ENCODE data around the gene IER5. TPM values are rescaled to one million over a fixed set of nuclear protein-coding genes. Genes with fewer than 3 reads are reported as not detected.

Gene IER5
- total and polyA plus RNA-seq, 9 of the 15 experiments (the other 6 are each of a cell fraction or from before 2014, with no cell fraction given) = 2.4 to 32.1 (median 12.0) TPM

DNA sequence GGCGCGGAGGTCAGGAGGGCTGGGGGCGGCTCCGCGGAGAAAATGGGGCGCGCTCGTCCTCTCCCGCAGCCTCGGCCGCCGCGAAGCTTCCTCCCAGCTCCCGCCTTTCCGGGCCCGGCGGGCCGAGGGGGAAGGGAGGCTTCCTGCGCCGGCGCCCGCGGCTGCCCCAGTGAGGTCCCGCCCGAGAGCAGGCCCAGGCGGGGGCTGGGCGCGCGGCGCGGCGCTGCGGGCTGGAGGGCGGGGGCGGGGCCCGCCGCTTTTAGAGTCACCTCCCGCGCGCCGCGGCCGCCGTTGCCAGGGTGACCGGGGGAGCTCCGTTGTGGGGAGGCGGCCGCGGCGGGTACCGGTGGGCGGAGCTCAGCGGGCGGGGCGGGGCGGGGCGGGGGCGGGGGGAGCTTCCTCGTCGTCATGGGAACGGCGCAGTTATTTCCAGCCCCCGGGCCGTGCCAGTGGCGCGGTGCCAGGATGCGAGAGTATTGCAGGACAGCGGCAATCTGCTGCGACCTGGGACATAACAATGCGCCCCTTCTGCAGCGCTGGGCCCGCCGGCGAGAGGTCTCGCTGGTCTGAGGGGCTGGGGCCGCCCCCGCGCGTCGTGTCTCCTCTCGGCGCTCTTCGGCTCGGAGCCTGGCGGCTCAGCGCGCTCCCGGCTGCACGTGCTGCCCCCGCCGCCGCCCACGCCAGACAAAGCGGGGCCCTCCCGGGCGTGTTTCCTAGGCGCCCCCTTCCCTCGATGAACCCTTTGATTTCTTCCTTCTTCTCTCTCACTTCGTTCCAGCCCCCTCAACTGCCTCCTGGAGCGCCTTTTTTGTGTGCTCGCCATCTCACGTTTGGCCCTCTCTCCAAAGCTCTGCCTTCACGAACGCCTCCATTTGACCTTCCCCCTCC is 16.9 kb downstream of the IER5 start (continued):
- TF ChIP-seq, protein P1, sequence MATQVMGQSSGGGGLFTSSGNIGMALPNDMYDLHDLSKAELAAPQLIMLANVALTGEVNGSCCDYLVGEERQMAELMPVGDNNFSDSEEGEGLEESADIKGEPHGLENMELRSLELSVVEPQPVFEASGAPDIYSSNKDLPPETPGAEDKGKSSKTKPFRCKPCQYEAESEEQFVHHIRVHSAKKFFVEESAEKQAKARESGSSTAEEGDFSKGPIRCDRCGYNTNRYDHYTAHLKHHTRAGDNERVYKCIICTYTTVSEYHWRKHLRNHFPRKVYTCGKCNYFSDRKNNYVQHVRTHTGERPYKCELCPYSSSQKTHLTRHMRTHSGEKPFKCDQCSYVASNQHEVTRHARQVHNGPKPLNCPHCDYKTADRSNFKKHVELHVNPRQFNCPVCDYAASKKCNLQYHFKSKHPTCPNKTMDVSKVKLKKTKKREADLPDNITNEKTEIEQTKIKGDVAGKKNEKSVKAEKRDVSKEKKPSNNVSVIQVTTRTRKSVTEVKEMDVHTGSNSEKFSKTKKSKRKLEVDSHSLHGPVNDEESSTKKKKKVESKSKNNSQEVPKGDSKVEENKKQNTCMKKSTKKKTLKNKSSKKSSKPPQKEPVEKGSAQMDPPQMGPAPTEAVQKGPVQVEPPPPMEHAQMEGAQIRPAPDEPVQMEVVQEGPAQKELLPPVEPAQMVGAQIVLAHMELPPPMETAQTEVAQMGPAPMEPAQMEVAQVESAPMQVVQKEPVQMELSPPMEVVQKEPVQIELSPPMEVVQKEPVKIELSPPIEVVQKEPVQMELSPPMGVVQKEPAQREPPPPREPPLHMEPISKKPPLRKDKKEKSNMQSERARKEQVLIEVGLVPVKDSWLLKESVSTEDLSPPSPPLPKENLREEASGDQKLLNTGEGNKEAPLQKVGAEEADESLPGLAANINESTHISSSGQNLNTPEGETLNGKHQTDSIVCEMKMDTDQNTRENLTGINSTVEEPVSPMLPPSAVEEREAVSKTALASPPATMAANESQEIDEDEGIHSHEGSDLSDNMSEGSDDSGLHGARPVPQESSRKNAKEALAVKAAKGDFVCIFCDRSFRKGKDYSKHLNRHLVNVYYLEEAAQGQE (IDR thresholded peaks at IDR 0.05; ENCODE audit: borderline replicate concordance) = no peak
- TF ChIP-seq, protein P1 (CRISPR knock-in tag; IDR thresholded peaks at IDR 0.05; ENCODE audit: low read depth) = 0 out of 2 replicates have a peak, but pooled peaks have one; percentile 24
- no peak for TF ChIP-seq ZNF584 (CRISPR knock-in tag; IDR thresholded peaks at IDR 0.05; ENCODE audit: low read depth)
- TF ChIP-seq SMAD3 (CRISPR knock-in tag; conservative IDR thresholded peaks at IDR 0.05) = no peak
- TF ChIP-seq BDP1 (IDR thresholded peaks at IDR 0.05; ENCODE audit: insufficient read depth, insufficient read length) = no peak
- no peak for TF ChIP-seq ETV5 (CRISPR knock-in tag; IDR thresholded peaks at IDR 0.05; ENCODE audit: low read depth)
- TF ChIP-seq KLF1 (tag; IDR thresholded peaks at IDR 0.05) = no peak
- no peak for TF ChIP-seq FOXM1 (IDR thresholded peaks at IDR 0.05; ENCODE audit: low read depth)
- peak; percentile 77; the same call in 1 of the 2 replicates for TF ChIP-seq FOXM1 (CRISPR knock-in tag; IDR thresholded peaks at IDR 0.05; ENCODE audit: low read depth)
- TF ChIP-seq PCBP1 (IDR thresholded peaks at IDR 0.05; ENCODE audit: low read depth, low read length, poor library complexity, severe bottlenecking) = peak; percentile 66
- peak; percentile 86 for TF ChIP-seq CXXC5 (CRISPR knock-in tag; IDR thresholded peaks at IDR 0.05)
- no peak for TF ChIP-seq NR2C2 (CRISPR knock-in tag; IDR thresholded peaks at IDR 0.05)
- peak; percentile 62 for TF ChIP-seq NR2C2 (tag; IDR thresholded peaks at IDR 0.05)
- peak; percentile 87 for TF ChIP-seq FIP1L1 (IDR thresholded peaks at IDR 0.05; ENCODE audit: low read depth, low read length, poor library complexity, severe bottlenecking)
- peak; percentile 95 for TF ChIP-seq GATAD2B (IDR thresholded peaks at IDR 0.05; ENCODE audit: borderline replicate concordance)
- no peak for TF ChIP-seq PHB2 (IDR thresholded peaks at IDR 0.05; ENCODE audit: low read depth)
- no peak for TF ChIP-seq BRD9 (IDR thresholded peaks at IDR 0.05; ENCODE audit: low read depth, partially characterized antibody)
- TF ChIP-seq TARDBP (IDR thresholded peaks at IDR 0.05) = no peak
- peak; percentile 86; the same call in 1 of the 2 replicates for TF ChIP-seq PHF8 (IDR thresholded peaks at IDR 0.05; ENCODE audit: borderline replicate concordance, low read length)
- TF ChIP-seq ZNF695 (CRISPR knock-in tag; IDR thresholded peaks at IDR 0.05) = no peak
- peak; percentile 25; the same call in 1 of the 2 replicates for TF ChIP-seq FOXK1 (CRISPR knock-in tag; IDR thresholded peaks at IDR 0.05; ENCODE audit: borderline replicate concordance)
- 0 out of 2 replicates have a peak, but pooled peaks have one; percentile 23 for TF ChIP-seq DIDO1 (tag; IDR thresholded peaks at IDR 0.05; ENCODE audit: low read depth)
